GM18499 (cell line): ENCODE data around the gene HOXA13.

Experiments used
- ATAC-seq: cut with Tn5 transposase; IDR thresholded peaks from one replicate; pipeline ENCODE4 v1.9.1; 2021; ENCODE audit warnings: moderate number of reproducible peaks; ENCODE audit not compliant: insufficient read depth, unreplicated experiment

The HOXA13 gene

GRCh38 chr7:27151341-27151930 lies 48.5 kb downstream of the HOXA13 start:
- ATAC-seq: no peak

- ATAC-seq: no peak
Measured at GRCh38 chr7:27150568-27151340, 49.1 kb downstream of the HOXA13 start.

GRCh38 chr7:27149842-27150567 lies 49.9 kb downstream of the HOXA13 start:
- ATAC-seq: no peak

GRCh38 chr7:27148756-27149641 lies 50.9 kb downstream of the HOXA13 start:
- ATAC-seq: no peak

GRCh38 chr7:27148031-27148755 lies 51.7 kb downstream of the HOXA13 start:
- no peak for ATAC-seq

- ATAC-seq: no peak
Measured at GRCh38 chr7:27147199-27148030, 52.5 kb downstream of the HOXA13 start, which contains the start of gene HOXA6. TSS of gene HOXA6 (minus strand) at chr7:27147774. CDS start at chr7:27147749, 25 bp downstream.

- ATAC-seq: no peak
Measured at GRCh38 chr7:27146491-27147198, 53.2 kb downstream of the HOXA13 start.

GRCh38 chr7:27145914-27146412 lies 53.9 kb downstream of the HOXA13 start:
- no peak for ATAC-seq

GRCh38 chr7:27145165-27145913 lies 54.6 kb downstream of the HOXA13 start:
- ATAC-seq: no peak

- ATAC-seq: no peak
Measured at GRCh38 chr7:27144781-27145164, 55.1 kb downstream of the HOXA13 start.
